Heart right ventricle (tissue), 16 donors: Measurements from ENCODE around the gene OGFOD3. TPM values are rescaled to one million over a fixed set of nuclear protein-coding genes. Genes with fewer than 3 reads are reported as not detected.

Experiments
- ATAC-seq, 8 donors: fragments of 200-7000 bp; cut with Tn5 transposase; one replicate each; pipeline ENCODE4 v1.9.1; 2020; ENCODE audit warnings: mild to moderate bottlenecking in 8 of 8, moderate library complexity in 8 of 8, moderate number of reproducible peaks in 1 of 8
- DNase-seq, 2 donors: peaks; one replicate each; pipeline ENCODE4 v3.0.0-alpha.2; 2020
- H3K27ac ChIP-seq, 10 donors: fragments of 200-600 bp; sonication (generic) in 2 of 10; one replicate each; pipeline versions ENCODE4 v1.5.0 to v1.8.0; 2020 to 2022; ENCODE audit warnings: mild to moderate bottlenecking in 3 of 10
- H3K27me3 ChIP-seq, 7 donors: fragments of 200-600 bp; one replicate each; pipeline ENCODE4 v1.8.0; 2021 to 2022; ENCODE audit warnings: mild to moderate bottlenecking in 2 of 7
- H3K36me3 ChIP-seq, 9 donors: fragments of 200-600 bp; sonication (generic) in 1 of 9; one replicate each; pipeline versions ENCODE4 v1.5.0 to v1.8.0; 2020 to 2022; ENCODE audit warnings: mild to moderate bottlenecking in 2 of 9
- H3K4me1 ChIP-seq, 9 donors: fragments of 200-600 bp; sonication (generic) in 1 of 9; one replicate each; pipeline versions ENCODE4 v1.5.0 to v1.8.0; 2020 to 2022; ENCODE audit warnings: mild to moderate bottlenecking in 4 of 9
- H3K4me3 ChIP-seq, 10 donors: fragments of 200-600 bp; sonication (generic) in 2 of 10; one replicate each; pipeline versions ENCODE4 v1.5.0 to v1.8.0; 2020 to 2022; ENCODE audit warnings: mild to moderate bottlenecking in 7 of 10, moderate library complexity in 2 of 10
- H3K9me3 ChIP-seq, 11 donors: fragments of 200-600 bp in 10 of 11; sonication (generic) in 2 of 11; one replicate each; pipeline versions ENCODE4 v1.5.0 to v1.8.0; 2013 to 2022; ENCODE audit warnings: mild to moderate bottlenecking in 2 of 11, control low read depth in 1 of 11, moderate library complexity in 1 of 11
- WGBS, 2 donors: extraction: QIAGEN DNeasy Blood & Tissue Kit; methylation state at CpG; one replicate each; pipeline ENCODE4 v1.1.7; 2013; ENCODE audit warnings: inconsistent platforms in 1 of 2; 5-methylcytosine and 5-hydroxymethylcytosine counted together
- intact Hi-C, 10 donors: fragments of 100-400 bp; cut with DNase I; formaldehyde crosslinking; loops; one replicate each; pipeline versions ENCODE4 v1.11.1 to v1.14.2; 2022
- polyA plus RNA-seq, 2 donors: library from polyadenylated mRNA; stranded (reverse); fragments of 200-250 nt; gene quantifications; one replicate each; pipeline ENCODE4 v1.2.3, GENCODE V29; 2013
- total RNA-seq, 10 donors: library from RNA; stranded (reverse); fragmentation: NEBNext Ultra II Directional in 3 of 10; extraction: Animal tissue kit (Norgen Biotek cat#: 25700) in 3 of 10; gene quantifications; one replicate each; pipeline versions ENCODE4 v1.2.1 to v1.2.4, GENCODE V29; 2021 to 2023
- TF ChIP-seq, protein P1 (sequence below), 9 donors: fragments of 200-600 bp; sonication (generic) in 2 of 9; IDR thresholded peaks; one replicate each; pipeline versions ENCODE4 v1.5.0 to v1.8.0; 2021 to 2022; ENCODE audit warnings: antibody characterized with exemption in 9 of 9, mild to moderate bottlenecking in 5 of 9, moderate library complexity in 1 of 9
- donor health status: Arrhythmogenic right ventricular cardiomyopathy.
- donor health status: ischemic (EF 13 %, LVEDD 7.1; RV severe dilation, severe dysfunction).
- donor health status: healthy with polysubstance abuse.
- donor health status: DM: no; HTN: yes; CAD: no.
- donor health status: DM: no; HTN: no; CAD: no.
- donor health status: ischemic (EF 25% LVEDD 6.9; RV normal size, moderate dysfunction).
- donor health status: ischemic (EF 25% LVEDD 5.7; RV mildly dilated, moderate dysfunction).
- donor health status: healthy.
- donor health status: DM: yes; HTN: yes; CAD: no.
- donor health status: Ischemic cardiomyopathy.
- donor health status: ischemic (EF 35%, LVEDD 5.7; RV mildly dilated, moderate dysfunction).
- donor health status: nonischemic (EF 11% LVEDD 7.7; RV severe dilation, severe dysfunction).
- donor health status: DM: yes; HTN: yes; CAD: no.
- donor health status: PGD.
- donor health status: ischemic (EF 29% LVEDD 5.4; RV normal size, mild dysfunction).
- donor health status: nonischemic (EF 23%, LVEDD 6.1; RV moderate dilation, normal function).

OGFOD3 gene
- total and polyA plus RNA-seq, 12 donors = 23.3 to 39.4 (median 30.8) TPM

GRCh38 chr17:82438401-82439193 is 20.2 kb upstream of the OGFOD3 start:
- intact Hi-C loops = no loop called here
- Histone ChIP-seq H3K27ac (no peak overlapping the region), H3K9me3 (no peaks in the 10 kb centered on the region), H3K4me3 (no peak overlapping the region), H3K4me1 (peaks cover 0 to 22% (median 0%) of the 10 kb centered on the region in 9 donors), H3K36me3 (peaks cover 0 to 84% (median 4%) of the 10 kb centered on the region in 9 donors), H3K27me3 (no peaks in the 10 kb centered on the region)
- ATAC-seq = no peak
- TF ChIP-seq, protein P1, sequence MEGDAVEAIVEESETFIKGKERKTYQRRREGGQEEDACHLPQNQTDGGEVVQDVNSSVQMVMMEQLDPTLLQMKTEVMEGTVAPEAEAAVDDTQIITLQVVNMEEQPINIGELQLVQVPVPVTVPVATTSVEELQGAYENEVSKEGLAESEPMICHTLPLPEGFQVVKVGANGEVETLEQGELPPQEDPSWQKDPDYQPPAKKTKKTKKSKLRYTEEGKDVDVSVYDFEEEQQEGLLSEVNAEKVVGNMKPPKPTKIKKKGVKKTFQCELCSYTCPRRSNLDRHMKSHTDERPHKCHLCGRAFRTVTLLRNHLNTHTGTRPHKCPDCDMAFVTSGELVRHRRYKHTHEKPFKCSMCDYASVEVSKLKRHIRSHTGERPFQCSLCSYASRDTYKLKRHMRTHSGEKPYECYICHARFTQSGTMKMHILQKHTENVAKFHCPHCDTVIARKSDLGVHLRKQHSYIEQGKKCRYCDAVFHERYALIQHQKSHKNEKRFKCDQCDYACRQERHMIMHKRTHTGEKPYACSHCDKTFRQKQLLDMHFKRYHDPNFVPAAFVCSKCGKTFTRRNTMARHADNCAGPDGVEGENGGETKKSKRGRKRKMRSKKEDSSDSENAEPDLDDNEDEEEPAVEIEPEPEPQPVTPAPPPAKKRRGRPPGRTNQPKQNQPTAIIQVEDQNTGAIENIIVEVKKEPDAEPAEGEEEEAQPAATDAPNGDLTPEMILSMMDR (IDR thresholded peaks at IDR 0.05) = no peak
- peak in 1 of 2 donors; percentile 17 for DNase-seq
- 86 to 88% methylated on average over 26 of the region's 26 CpGs for whole genome bisulfite sequencing, 2 donors

- Histone ChIP-seq H3K27me3 (no peaks in the 10 kb centered on the region), H3K4me3 (no peak overlapping the region), H3K36me3 (peaks cover 0 to 76% (median 4%) of the 10 kb centered on the region in 9 donors), H3K27ac (no peak overlapping the region), H3K9me3 (no peaks in the 10 kb centered on the region), H3K4me1 (peaks cover 0 to 22% (median 0%) of the 10 kb centered on the region in 9 donors)
- 93 to 94% methylated on average over 18 of the region's 18 CpGs for WGBS, 2 donors
- DNase-seq = no peak
- intact Hi-C loops = no loop called here
- TF ChIP-seq, protein P1 (IDR thresholded peaks at IDR 0.05) = no peak
- no peak for ATAC-seq
Observed at GRCh38 chr17:82437325-82437668, 18.9 kb upstream of the OGFOD3 start.

DNA sequence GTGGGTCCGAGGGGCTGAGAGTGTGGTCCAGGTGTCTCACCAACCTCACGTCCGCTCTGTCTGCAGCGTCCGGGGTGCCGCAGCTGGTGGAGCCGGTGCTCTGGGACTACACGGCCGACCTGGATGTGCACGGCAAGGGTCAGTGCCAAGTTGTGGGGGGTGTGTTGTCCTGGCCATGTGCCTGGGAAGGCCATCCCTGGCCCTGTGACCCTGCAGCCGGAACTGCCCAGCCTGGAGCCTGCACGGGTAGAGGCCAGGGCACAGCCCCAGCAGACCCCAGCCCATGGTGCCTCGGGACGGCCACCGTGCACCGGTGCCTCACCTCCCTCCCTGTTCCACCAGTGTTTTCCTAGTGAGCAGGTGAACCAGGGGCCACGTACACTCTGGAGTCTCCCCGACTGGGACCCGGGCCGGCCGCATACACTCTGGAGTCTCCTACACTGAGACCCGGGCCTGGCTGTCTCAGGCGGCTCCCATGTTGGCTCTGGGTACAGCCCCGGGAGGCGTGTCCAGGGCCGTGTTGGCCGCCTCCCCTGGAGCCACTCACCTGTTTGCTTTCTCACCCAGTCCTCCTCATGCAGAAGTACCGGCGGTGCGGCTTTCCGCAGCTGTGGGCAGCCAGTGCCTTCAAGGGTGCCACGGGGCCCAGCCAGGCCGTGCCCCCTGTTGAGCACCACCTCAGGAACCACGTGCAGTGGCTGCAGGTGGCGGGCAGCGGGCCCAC is 18.4 kb upstream of the OGFOD3 start:
- H3K9me3 ChIP-seq = no peaks in the 10 kb centered on the region
- H3K4me3 ChIP-seq = no peak overlapping the region
- intact Hi-C loops = no loop called here
- H3K27me3 ChIP-seq = no peaks in the 10 kb centered on the region
- TF ChIP-seq, protein P1 (IDR thresholded peaks at IDR 0.05) = no peak
- peaks cover 0 to 76% (median 4%) of the 10 kb centered on the region in 9 donors for H3K36me3 ChIP-seq
- DNase-seq (no peak), ATAC-seq (no peak)
- 94 to 96% methylated on average over 36 of the region's 36 CpGs for WGBS, 2 donors
- peaks cover 0 to 22% (median 0%) of the 10 kb centered on the region in 9 donors for H3K4me1 ChIP-seq
- H3K27ac ChIP-seq = no peak overlapping the region

- DNase-seq (no peak), ATAC-seq (no peak)
- H3K27me3 ChIP-seq = no peaks in the 10 kb centered on the region
- intact Hi-C loops = no loop called here
- 89 to 92% methylated on average over 43 of the region's 43 CpGs for WGBS, 2 donors
- no peak overlapping the region for H3K4me3 ChIP-seq
- TF ChIP-seq, protein P1 (IDR thresholded peaks at IDR 0.05) = no peak
- no peaks in the 10 kb centered on the region for H3K9me3 ChIP-seq
- H3K4me1 ChIP-seq = peaks cover 0 to 20% (median 0%) of the 10 kb centered on the region in 9 donors
- H3K27ac ChIP-seq = no peak overlapping the region
- H3K36me3 ChIP-seq = peaks cover 0 to 83% (median 4%) of the 10 kb centered on the region in 9 donors
Observed at GRCh38 chr17:82435601-82436583, 17.5 kb upstream of the OGFOD3 start.
